ENCODE data around the gene OBSCN. TPM values are rescaled to one million over a fixed set of nuclear protein-coding genes. Genes with fewer than 3 reads are reported as not detected.

Gene OBSCN
- total and polyA plus RNA-seq, 9 donors: 184 to 401 (median 297) TPM

DNA sequence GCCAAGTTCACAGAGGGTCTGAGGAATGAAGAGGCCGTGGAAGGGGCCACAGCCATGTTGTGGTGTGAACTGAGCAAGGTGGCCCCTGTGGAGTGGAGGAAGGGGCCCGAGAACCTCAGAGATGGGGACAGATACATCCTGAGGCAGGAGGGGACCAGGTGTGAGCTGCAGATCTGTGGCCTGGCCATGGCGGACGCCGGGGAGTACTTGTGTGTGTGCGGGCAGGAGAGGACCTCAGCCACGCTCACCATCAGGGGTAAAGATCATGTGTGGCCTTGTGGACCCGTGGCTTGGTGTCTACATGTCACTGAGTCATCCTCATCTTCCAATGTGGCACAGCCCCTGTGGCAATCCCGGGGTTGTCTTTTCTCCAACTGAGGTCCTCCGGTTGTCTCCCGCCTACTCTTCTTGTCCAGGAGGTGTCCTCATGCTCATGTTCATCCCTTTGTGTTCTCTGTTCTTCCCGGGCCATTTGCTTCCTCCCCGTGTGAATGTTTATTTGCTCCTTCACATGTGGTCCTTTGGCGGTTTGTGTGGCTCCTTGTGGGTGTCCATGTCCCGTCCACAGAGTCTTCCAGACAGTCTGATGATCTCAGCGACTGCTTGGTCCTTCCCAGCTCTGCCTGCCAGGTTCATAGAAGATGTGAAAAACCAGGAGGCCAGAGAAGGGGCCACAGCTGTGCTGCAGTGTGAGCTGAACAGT is 84.2 kb downstream of the OBSCN start:
- H3K27ac ChIP-seq (ENCODE audit: low read length): no peak overlapping the region
- peaks cover 80% of the 10 kb centered on the region for H3K36me3 ChIP-seq (ENCODE audit: control insufficient read depth, insufficient read depth, low read length)
- DNase-seq: no peak
- H3K4me1 ChIP-seq (ENCODE audit: control insufficient read depth, insufficient read depth, low read length): no peaks in the 10 kb centered on the region
- H3K27me3 ChIP-seq (ENCODE audit: control insufficient read depth, insufficient read depth, low read length): no peaks in the 10 kb centered on the region
- peaks cover under 1% of the 10 kb centered on the region for H3K9me3 ChIP-seq (replicated peaks; ENCODE audit: control insufficient read depth, low read depth, low read length)
- WGBS (ENCODE audit: insufficient coverage): 91% methylated on average over 14 of the region's 16 CpGs
- H3K4me3 ChIP-seq (ENCODE audit: low read length): no peak overlapping the region

DNA sequence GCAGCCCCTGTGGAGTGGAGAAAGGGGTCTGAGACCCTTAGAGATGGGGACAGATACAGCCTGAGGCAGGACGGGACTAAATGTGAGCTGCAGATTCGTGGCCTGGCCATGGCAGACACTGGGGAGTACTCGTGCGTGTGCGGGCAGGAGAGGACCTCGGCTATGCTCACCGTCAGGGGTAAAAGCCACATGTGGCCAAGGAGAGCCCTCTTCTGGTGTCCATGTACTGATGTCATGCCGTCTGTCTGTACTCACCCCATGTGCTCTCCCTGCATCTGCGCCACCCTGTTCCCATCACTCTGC is 84.7 kb downstream of the OBSCN start:
- no peak for DNase-seq
- peaks cover 79% of the 10 kb centered on the region for H3K36me3 ChIP-seq (ENCODE audit: control insufficient read depth, insufficient read depth, low read length)
- H3K4me1 ChIP-seq (ENCODE audit: control insufficient read depth, insufficient read depth, low read length): no peaks in the 10 kb centered on the region
- no peak overlapping the region for H3K4me3 ChIP-seq (ENCODE audit: low read length)
- no peak overlapping the region for H3K27ac ChIP-seq (ENCODE audit: low read length)
- H3K27me3 ChIP-seq (ENCODE audit: control insufficient read depth, insufficient read depth, low read length): no peaks in the 10 kb centered on the region
- H3K9me3 ChIP-seq (replicated peaks; ENCODE audit: control insufficient read depth, low read depth, low read length): peaks cover 5% of the 10 kb centered on the region
- WGBS (ENCODE audit: insufficient coverage): 78% methylated on average over 9 of the region's 9 CpGs

DNA sequence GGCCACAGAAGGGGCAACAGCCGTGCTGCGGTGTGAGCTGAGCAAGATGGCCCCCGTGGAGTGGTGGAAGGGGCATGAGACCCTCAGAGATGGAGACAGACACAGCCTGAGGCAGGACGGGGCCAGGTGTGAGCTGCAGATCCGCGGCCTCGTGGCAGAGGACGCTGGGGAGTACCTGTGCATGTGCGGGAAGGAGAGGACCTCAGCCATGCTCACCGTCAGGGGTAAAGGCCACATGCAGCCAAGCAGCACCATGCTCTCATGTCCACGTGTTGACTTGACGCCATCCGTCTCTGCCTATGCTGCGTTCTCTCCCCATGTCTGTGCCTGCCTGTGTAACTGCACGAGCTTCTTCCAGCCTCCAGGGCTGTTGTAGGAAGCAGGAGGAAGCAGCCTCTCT is 85.5 kb downstream of the OBSCN start:
- Histone ChIP-seq H3K4me3 (ENCODE audit: low read length) (no peak overlapping the region), H3K4me1 (ENCODE audit: control insufficient read depth, insufficient read depth, low read length) (no peaks in the 10 kb centered on the region), H3K36me3 (ENCODE audit: control insufficient read depth, insufficient read depth, low read length) (peaks cover 74% of the 10 kb centered on the region), H3K9me3 (replicated peaks; ENCODE audit: control insufficient read depth, low read depth, low read length) (peaks cover 5% of the 10 kb centered on the region), H3K27me3 (ENCODE audit: control insufficient read depth, insufficient read depth, low read length) (no peaks in the 10 kb centered on the region), H3K27ac (ENCODE audit: low read length) (no peak overlapping the region)
- WGBS (ENCODE audit: insufficient coverage): 95% methylated on average over 13 of the region's 15 CpGs
- DNase-seq: no peak

DNA sequence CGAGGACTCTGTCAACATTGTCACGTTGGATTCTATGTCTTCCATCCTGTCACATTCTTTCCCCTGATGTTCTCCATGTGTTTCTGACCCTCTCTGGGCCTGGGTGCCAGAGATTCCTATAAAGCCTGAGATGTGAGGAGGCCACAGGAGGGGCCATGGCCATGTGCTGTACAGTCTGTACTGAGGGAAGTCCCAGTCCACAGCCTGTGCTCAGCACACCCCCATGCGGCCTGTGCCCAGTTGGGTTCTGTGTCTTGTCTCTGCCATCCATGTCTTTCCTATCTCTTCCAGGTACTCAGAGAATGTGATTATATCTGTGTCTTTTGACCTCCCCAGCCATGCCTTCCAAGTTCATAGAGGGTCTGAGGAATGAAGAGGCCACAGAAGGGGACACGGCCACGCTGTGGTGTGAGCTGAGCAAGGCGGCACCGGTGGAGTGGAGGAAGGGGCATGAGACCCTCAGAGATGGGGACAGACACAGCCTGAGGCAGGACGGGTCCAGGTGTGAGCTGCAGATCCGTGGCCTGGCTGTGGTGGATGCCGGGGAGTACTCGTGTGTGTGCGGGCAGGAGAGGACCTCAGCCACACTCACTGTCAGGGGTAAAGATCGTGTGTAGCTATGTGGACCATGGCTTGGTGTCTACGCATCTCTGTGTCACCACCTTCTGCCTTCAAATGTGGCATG is 86.1 kb downstream of the OBSCN start:
- Histone ChIP-seq H3K9me3 (replicated peaks; ENCODE audit: control insufficient read depth, low read depth, low read length) (peaks cover 5% of the 10 kb centered on the region), H3K4me1 (ENCODE audit: control insufficient read depth, insufficient read depth, low read length) (no peaks in the 10 kb centered on the region), H3K36me3 (ENCODE audit: control insufficient read depth, insufficient read depth, low read length) (peaks cover 74% of the 10 kb centered on the region), H3K27me3 (ENCODE audit: control insufficient read depth, insufficient read depth, low read length) (no peaks in the 10 kb centered on the region), H3K27ac (ENCODE audit: low read length) (no peak overlapping the region), H3K4me3 (ENCODE audit: low read length) (no peak overlapping the region)
- WGBS (ENCODE audit: insufficient coverage): 89% methylated on average over 11 of the region's 14 CpGs
- DNase-seq: no peak

DNA sequence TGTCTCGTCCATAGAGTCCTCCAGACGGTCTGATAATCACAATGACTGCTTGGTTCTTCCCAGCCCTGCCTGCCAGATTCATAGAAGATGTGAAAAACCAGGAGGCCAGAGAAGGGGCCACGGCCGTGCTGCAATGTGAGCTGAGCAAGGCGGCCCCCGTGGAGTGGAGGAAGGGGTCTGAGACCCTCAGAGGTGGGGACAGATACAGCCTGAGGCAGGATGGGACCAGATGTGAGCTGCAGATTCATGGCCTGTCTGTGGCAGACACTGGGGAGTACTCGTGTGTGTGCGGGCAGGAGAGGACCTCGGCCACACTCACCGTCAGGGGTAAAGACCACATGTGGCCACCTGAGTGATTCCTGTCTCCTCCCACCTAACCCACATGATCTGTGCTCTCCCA is 86.9 kb downstream of the OBSCN start:
- H3K27ac ChIP-seq (ENCODE audit: low read length): no peak overlapping the region
- no peak for DNase-seq
- WGBS (ENCODE audit: insufficient coverage): 93% methylated on average over 10 of the region's 10 CpGs

DNA sequence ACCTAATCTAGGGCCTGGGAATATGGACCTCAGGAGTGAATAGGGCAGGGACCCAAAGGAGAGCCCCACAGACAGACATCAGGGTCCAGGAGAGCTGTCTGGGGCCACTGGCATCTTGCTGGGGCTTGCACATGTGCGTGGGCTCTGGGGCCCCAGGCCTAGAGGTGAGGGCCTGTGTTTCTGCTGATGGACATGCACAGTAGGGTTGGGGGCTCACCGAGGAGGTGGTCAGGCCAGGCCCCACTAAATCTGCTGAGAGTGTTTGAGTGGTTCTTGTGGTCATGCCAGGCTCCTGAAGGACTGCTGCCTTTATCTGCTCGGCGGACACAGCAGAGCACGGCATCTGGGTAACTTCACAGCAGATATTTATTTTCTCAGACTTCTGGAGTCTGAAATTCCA is 87.4 kb downstream of the OBSCN start:
- no peaks in the 10 kb centered on the region for H3K4me1 ChIP-seq (ENCODE audit: control insufficient read depth, insufficient read depth, low read length)
- WGBS (ENCODE audit: insufficient coverage): 100% methylated on average over 2 of the region's 5 CpGs
- no peak for DNase-seq
- H3K27ac ChIP-seq (ENCODE audit: low read length): no peak overlapping the region
- no peaks in the 10 kb centered on the region for H3K27me3 ChIP-seq (ENCODE audit: control insufficient read depth, insufficient read depth, low read length)
- H3K9me3 ChIP-seq (replicated peaks; ENCODE audit: control insufficient read depth, low read depth, low read length): peaks cover 5% of the 10 kb centered on the region
- peaks cover 80% of the 10 kb centered on the region for H3K36me3 ChIP-seq (ENCODE audit: control insufficient read depth, insufficient read depth, low read length)
- H3K4me3 ChIP-seq (ENCODE audit: low read length): no peak overlapping the region

More for the DNA sequence above, 86.9 kb downstream of the OBSCN start:
- H3K9me3 ChIP-seq (replicated peaks; ENCODE audit: control insufficient read depth, low read depth, low read length): peaks cover 5% of the 10 kb centered on the region
- H3K4me3 ChIP-seq (ENCODE audit: low read length): no peak overlapping the region
- peaks cover 80% of the 10 kb centered on the region for H3K36me3 ChIP-seq (ENCODE audit: control insufficient read depth, insufficient read depth, low read length)
- no peaks in the 10 kb centered on the region for H3K27me3 ChIP-seq (ENCODE audit: control insufficient read depth, insufficient read depth, low read length)
- H3K4me1 ChIP-seq (ENCODE audit: control insufficient read depth, insufficient read depth, low read length): no peaks in the 10 kb centered on the region

GRCh38 chr1:228295981-228296380 is 88.1 kb downstream of the OBSCN start:
- Histone ChIP-seq H3K27ac (ENCODE audit: low read length) (no peak overlapping the region), H3K4me1 (ENCODE audit: control insufficient read depth, insufficient read depth, low read length) (no peaks in the 10 kb centered on the region), H3K27me3 (ENCODE audit: control insufficient read depth, insufficient read depth, low read length) (no peaks in the 10 kb centered on the region), H3K9me3 (replicated peaks; ENCODE audit: control insufficient read depth, low read depth, low read length) (peaks cover 7% of the 10 kb centered on the region), H3K36me3 (ENCODE audit: control insufficient read depth, insufficient read depth, low read length) (peaks cover 78% of the 10 kb centered on the region), H3K4me3 (ENCODE audit: low read length) (no peak overlapping the region)
- DNase-seq: no peak
- WGBS (ENCODE audit: insufficient coverage): 44% methylated on average over 1 of the region's 2 CpGs

GRCh38 chr1:228297242-228297641 is 89.4 kb downstream of the OBSCN start:
- Histone ChIP-seq H3K4me1 (ENCODE audit: control insufficient read depth, insufficient read depth, low read length) (no peaks in the 10 kb centered on the region), H3K27ac (ENCODE audit: low read length) (no peak overlapping the region), H3K9me3 (replicated peaks; ENCODE audit: control insufficient read depth, low read depth, low read length) (peaks cover 16% of the 10 kb centered on the region), H3K36me3 (ENCODE audit: control insufficient read depth, insufficient read depth, low read length) (peaks cover 74% of the 10 kb centered on the region), H3K4me3 (ENCODE audit: low read length) (no peak overlapping the region), H3K27me3 (ENCODE audit: control insufficient read depth, insufficient read depth, low read length) (no peaks in the 10 kb centered on the region)
- DNase-seq: no peak
- 86% methylated on average over 1 of the region's 2 CpGs for WGBS (ENCODE audit: insufficient coverage)

GRCh38 chr1:228297822-228298221 is 90.0 kb downstream of the OBSCN start:
- Histone ChIP-seq H3K36me3 (ENCODE audit: control insufficient read depth, insufficient read depth, low read length) (peaks cover 73% of the 10 kb centered on the region), H3K27ac (ENCODE audit: low read length) (no peak overlapping the region), H3K4me1 (ENCODE audit: control insufficient read depth, insufficient read depth, low read length) (no peaks in the 10 kb centered on the region), H3K9me3 (replicated peaks; ENCODE audit: control insufficient read depth, low read depth, low read length) (peaks cover 20% of the 10 kb centered on the region), H3K27me3 (ENCODE audit: control insufficient read depth, insufficient read depth, low read length) (no peaks in the 10 kb centered on the region), H3K4me3 (ENCODE audit: low read length) (no peak overlapping the region)
- WGBS (ENCODE audit: insufficient coverage): 77% methylated on average over 2 of the region's 2 CpGs
- DNase-seq: no peak

DNA sequence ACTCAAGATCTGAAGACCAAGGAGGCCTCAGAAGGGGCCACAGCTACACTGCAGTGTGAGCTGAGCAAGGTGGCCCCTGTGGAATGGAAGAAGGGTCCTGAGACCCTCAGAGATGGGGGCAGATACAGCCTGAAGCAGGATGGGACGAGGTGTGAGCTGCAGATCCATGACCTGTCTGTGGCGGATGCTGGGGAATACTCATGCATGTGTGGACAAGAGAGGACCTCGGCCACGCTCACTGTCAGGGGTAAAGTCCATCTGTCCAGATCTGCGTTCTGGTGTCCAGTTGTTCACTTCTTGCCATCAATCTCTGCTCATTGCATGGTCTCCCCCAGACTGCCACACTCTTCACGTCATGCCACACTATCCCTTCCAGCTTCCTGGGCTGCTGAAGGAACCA is 90.6 kb downstream of the OBSCN start:
- H3K4me3 ChIP-seq (ENCODE audit: low read length): no peak overlapping the region
- 100% methylated on average over 4 of the region's 6 CpGs for WGBS (ENCODE audit: insufficient coverage)
- no peak overlapping the region for H3K27ac ChIP-seq (ENCODE audit: low read length)
- no peak for DNase-seq
- H3K9me3 ChIP-seq (replicated peaks; ENCODE audit: control insufficient read depth, low read depth, low read length): peaks cover 23% of the 10 kb centered on the region
- no peaks in the 10 kb centered on the region for H3K4me1 ChIP-seq (ENCODE audit: control insufficient read depth, insufficient read depth, low read length)
- peaks cover 73% of the 10 kb centered on the region for H3K36me3 ChIP-seq (ENCODE audit: control insufficient read depth, insufficient read depth, low read length)
- H3K27me3 ChIP-seq (ENCODE audit: control insufficient read depth, insufficient read depth, low read length): no peaks in the 10 kb centered on the region

All from muscle of leg (tissue), 11 donors.